GM19438 (cell line): Measurements from ENCODE around the gene DGKH.

ENCODE experiments used
- ATAC-seq: cut with Tn5 transposase; IDR thresholded peaks from one replicate; pipeline ENCODE4 v1.9.1; 2021; ENCODE audit warnings: low read depth; ENCODE audit not compliant: unreplicated experiment

Gene DGKH

GRCh38 chr13:42271337-42272114, 223.1 kb downstream of the DGKH start:
- peak; percentile 77 for ATAC-seq

GRCh38 chr13:42272115-42272803, 223.8 kb downstream of the DGKH start, which contains the start of gene AKAP11:
Gene AKAP11 (plus strand): TSS chr13:42272152. CDS start chr13:42286349, 14,197 bp downstream.
- peak; percentile 22 for ATAC-seq

DNA sequence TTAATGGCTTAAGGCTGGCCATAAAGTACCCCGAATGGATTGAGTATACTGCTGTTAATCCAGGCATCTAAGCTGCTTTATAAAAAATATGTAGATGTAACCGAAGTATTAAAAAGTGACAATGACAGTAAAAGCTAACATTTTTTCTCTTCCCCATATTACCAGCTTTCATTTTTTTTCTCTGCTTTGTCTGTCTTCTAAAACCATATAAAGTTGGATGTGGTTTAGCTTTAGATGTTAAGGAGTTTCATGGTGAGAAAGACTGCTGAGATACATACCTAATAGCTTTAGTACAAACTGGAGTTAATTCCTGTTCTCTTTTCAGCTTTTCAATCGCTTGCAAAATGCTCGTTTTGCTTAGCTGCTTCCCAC, 224.3 kb downstream of the DGKH start:
- no peak for ATAC-seq

DNA sequence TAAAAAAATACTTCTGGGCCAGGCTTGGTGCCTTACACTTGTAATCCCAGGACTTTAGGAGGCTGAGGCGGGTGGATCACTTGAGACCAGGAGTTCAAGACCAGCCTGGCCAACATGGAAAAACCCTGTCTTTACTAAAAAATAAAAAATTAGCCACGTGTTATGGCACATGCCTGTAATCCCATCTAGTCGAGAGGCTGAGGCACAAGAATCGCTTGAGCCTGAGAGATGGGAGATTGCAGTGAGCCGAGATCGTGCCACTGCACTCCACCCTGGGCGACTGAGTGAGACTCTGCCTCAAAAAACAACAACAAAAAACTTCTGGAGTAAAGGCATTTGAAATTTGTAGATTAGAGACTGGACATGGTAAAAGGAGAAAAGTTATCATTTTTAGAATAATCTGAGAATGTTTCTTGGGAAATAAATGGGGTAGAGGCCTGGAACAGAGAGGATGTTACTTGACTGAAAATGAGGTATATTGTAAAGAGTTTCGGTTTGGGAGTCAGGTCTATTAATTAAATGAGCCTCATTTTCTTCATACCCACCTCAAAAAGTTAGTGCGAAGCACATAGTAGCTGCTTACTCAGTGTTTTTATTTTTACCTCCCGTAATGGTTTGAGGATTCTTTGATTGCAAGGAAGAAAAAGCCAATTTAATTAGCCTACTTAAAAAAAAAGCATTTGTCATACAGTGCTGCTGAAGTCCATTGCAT, 226.1 kb downstream of the DGKH start:
- ATAC-seq, result no peak

DNA sequence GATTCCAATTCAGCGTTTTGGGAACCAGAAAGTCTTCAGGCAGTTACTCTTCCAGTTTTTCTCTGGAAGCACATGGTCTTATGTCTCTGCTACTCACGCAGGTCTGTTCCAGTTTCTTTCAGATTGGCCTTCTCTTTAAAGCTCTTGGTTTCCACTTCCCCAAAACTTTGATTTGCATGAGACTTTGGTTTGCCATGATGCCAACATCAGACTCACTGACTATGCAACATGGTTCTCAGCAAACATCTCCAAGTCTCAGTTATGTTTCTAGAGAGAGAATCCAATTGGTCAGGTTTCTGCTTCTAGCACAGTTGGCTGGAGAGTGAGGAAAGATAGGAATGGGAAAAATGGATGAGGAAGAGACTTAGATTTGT, 226.6 kb downstream of the DGKH start:
- peak; percentile 19 for ATAC-seq

GRCh38 chr13:42275506-42275905, 227.1 kb downstream of the DGKH start:
- ATAC-seq, result no peak

DNA sequence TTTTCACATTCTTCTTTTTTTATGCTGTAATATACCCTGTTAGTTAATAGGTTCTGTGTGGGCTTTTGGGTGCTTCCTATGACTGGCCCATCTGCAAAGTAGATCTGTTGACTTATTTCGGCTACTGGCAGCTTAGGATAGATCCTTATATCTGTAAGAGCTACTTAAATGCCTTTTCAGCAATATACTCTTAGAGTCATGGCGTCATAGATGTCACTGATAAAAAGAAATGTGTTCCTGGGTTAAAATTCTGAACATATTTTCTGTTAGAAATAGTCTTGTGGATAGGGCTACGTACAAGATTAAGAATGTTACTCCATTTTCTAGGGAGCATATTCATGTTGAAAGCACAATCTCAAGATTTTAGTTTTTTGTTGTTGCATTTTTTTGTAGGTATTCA, 228.2 kb downstream of the DGKH start:
- ATAC-seq, result no peak

- no peak for ATAC-seq
Measured at GRCh38 chr13:42277618-42278276, 229.3 kb downstream of the DGKH start.

GRCh38 chr13:42279080-42279479, 230.6 kb downstream of the DGKH start:
- ATAC-seq, result no peak

DNA sequence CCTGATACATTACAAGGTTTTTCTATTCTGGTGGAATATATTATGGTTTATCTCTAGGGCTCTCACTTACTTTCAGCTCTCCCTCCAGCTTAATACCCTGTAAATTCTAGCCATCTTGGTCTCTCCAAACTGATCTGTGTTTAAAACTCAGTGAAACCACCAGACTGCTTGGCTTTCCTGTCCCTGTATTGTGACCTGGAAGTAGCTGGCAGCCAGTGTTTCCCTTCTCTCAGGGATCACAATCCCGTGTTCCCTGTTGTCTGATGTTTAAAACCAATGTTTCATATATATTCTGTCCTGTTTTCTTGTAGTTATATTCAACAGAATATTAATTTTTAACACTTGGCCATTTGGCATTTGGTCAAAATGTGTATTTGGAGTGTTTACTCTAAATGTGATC, 231.5 kb downstream of the DGKH start:
- no peak for ATAC-seq

- no peak for ATAC-seq
Measured at GRCh38 chr13:42280537-42280936, 232.1 kb downstream of the DGKH start.

GRCh38 chr13:42283574-42283973, 235.1 kb downstream of the DGKH start:
- no peak for ATAC-seq

DNA sequence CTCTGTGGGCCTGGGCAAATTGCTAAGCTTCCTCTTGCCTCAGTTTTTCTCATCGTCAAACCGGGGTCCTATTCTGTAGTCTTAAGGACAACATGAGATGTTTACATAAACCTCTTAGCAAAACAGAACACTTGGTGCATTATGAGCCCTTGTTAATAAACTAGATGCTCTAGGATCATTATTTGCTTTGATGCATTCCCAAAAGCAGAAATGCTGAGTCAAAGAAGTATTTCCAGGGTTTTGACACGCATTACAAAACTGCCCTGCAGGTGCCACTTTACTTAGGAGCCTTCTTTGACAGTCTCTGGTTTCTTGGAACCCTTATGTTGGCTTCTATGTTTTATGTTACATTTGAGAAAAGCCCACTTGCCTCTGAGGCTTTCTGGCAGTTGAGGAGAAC, 235.6 kb downstream of the DGKH start:
- ATAC-seq, result no peak
